GM04504 (cell line): ENCODE measurements around the gene IWS1.
A peak's percentile ranks its signal among the peaks of the same experiment; 100 is the strongest.
"Not testable (repeated sequence)": the region's sequence is repeated elsewhere in the genome, so short reads cannot be mapped to it uniquely, and the experiment has no call there.

ENCODE experiments used
- DNase-seq: peaks from one replicate; pipeline ENCODE4 v3.0.0-alpha.2; 2012; ENCODE audit warnings: low read depth

IWS1 gene

DNA sequence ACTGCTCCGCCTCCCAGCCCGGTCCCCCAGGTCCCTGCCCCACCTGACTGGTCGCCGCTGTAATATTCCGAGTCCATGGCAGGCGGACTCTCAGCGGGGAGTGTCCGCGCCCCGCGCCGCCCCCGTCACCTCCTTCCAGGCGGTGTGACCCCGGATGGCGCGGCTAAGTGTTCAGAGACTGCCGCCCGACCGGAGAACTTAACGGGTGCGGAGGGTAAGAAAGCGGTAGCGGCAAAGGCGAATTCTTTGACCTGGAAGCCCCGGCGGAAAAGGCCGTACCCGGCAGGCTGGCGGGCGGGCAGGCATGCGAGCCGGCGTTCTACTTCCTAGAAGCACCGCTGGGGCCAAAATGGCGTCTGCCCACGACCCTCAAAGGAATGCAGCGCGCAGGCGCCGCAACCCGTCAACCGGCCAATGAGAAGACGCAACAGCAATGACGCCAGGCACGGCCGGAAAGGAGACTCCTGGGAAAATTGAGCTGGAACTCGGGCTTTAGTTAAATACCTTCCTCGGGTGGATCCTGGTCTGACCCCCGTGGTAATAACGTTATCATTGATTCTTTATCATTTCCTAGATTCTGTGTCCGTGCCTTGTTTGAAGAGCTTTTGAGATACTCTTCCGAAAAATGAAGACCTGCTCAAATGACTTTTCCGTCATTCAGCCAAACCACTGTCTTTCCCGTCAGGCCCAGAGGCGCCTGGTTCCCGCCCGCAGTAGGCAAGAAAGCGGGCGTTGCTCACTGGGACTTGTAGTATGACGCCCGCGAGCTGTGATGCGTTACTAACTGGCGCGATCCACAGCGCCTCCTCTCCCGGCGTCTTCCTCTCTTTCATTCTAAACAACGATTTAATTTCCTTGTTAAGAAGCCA, at the start of gene IWS1:
Gene IWS1, minus strand, starts transcription at position 358 of the 869 bp plus-strand sequence. Its CDS starts 281 bp downstream, at position 77.
- peak; percentile 94 for DNase-seq

DNA sequence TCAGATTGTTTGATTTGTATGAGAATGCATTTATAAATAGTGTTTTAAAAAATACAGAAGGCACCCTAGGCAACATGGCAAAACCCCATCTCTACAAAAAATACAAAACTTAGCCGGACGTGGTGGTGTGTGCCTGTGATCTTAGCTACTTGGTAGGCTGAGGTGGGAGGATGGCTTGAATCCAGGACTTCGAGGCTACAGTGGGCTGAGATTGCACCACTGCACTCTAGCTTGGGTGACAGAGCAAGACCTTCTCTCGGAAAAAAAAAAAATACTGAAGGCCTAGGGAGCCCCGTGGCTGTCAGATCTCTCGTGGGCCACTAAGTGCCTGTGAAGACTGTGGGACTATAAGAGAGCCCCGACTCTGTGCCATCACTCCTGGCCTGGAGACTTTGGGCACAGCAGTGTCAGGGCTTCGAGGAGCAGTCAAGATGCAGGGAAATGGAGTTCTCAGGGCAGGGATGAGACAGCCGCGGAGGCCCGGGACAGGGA, 49.7 kb upstream of the IWS1 start:
- no peak for DNase-seq

DNA sequence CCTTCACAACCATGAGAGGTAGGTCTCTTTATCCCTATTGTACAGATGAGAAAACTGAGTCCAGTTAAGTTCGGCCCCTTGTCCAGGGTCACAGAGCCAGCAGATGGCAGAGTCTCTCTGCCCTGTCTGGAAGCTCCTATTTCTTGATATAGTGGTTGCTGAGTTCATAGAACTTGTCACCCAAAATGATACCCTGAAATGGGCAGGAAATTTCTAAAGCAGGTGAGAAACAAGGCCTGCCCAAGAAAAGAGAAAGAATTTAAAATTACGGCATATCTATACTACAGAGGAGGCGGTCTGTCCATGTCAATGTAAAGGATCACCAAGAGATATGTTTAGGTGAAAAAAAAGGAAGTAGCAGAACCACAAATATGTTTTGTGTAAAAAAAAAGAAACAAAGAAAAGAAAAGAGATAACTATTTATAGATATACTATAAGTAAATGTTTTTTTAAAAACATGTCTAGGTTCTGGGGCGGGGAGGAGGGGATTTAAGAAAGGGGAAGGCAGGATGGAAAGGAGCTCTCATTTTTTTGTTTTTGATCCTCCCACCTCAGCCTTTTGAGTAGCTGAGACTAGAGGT, 49.0 kb upstream of the IWS1 start:
- no peak for DNase-seq

DNA sequence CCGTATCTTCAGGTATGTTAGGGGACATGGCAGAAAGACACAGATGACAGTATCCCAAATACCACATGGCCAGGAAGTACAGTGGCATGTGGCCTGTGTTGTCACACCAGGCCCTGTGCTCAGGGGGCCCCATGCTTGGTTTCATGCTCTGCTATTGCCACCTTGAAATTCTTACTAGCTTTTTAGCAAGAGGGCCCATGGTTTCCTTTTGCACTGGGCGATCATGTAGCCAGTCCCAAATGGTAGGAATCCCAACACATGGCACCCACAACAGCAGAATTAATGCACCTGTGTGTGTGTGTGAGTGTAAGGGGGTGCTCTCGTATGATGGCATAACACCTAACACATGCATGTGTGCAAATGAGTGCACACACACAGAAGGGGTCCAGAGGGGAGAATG, 48.4 kb upstream of the IWS1 start:
- no peak for DNase-seq

DNA sequence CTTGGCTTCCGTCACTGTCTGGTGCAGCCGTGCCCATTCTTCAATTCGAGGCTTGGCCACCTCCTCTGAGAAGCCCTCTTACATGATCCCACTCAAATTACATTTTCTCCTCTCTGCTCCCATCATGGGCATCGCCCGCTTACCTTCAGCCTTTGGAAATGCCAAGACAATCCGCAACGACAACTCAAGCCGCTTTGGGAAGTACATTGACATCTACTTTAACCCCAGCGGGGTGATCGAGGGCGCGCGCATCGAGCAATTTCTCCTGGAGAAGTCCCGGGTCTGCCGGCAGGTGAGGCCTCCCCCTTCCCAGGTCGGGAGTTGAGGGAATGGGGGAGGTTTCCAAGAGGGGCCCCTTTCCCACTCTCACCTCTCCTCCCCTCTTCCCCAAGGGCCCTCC, 47.5 kb upstream of the IWS1 start:
- DNase-seq: no peak

DNA sequence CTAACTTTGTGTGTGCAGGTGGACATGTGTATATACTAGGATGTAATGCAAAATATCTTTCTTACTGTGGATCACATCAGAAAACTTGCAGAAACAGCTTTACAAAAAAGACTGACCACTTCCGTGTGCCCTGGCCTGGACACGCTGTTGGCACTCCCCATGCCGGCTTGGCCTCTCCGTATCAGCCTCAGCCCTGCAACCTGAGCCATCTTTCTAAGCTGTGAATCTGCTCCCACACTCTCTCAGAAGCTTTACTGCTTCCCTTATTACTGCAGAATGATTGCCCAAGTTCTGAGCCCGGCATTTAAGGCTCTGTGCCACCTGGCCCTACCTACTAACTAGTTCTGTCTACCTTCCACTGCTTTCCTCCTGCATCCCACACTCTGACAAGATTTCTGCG, 47.0 kb upstream of the IWS1 start:
- DNase-seq: no peak

DNA sequence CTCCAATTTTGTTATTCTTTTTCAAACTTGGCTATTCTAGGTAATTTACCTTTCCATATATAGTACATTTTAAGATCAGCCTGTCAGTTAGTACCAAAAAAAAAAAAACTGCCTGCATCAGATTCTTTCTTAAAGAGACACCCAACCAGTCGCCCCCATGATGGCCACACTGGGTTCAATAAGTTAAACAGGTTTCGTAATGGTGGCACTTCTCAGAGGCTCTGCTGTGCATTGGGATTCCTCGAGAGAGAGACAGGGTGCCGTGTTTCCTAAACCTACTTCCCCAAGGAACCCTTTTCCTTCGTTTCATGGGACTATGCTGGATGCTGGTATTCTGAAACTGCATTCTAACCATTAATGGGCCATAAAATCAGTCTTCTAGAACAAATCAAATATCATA, 46.6 kb upstream of the IWS1 start:
- DNase-seq: no peak

DNA sequence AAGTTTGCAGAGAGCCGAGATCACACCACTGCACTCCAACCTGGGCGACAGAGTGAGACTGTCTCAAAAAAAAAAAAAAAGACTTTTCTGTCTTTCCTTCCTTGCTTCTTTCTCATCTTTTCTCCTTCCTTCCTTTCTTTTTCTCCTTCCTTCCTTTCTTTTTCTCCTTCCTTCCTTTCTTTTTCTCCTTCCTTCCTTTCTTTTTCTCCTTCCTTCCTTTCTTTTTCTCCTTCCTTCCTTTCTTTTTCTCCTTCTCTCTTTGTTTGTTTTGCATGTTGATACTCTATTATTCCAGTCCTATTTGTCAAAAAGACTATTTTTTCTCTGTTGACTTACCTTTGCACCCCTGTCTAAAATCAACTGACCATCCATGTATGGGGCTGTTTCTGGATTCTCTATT, 46.1 kb upstream of the IWS1 start:
- not testable (repeated sequence) for DNase-seq

DNA sequence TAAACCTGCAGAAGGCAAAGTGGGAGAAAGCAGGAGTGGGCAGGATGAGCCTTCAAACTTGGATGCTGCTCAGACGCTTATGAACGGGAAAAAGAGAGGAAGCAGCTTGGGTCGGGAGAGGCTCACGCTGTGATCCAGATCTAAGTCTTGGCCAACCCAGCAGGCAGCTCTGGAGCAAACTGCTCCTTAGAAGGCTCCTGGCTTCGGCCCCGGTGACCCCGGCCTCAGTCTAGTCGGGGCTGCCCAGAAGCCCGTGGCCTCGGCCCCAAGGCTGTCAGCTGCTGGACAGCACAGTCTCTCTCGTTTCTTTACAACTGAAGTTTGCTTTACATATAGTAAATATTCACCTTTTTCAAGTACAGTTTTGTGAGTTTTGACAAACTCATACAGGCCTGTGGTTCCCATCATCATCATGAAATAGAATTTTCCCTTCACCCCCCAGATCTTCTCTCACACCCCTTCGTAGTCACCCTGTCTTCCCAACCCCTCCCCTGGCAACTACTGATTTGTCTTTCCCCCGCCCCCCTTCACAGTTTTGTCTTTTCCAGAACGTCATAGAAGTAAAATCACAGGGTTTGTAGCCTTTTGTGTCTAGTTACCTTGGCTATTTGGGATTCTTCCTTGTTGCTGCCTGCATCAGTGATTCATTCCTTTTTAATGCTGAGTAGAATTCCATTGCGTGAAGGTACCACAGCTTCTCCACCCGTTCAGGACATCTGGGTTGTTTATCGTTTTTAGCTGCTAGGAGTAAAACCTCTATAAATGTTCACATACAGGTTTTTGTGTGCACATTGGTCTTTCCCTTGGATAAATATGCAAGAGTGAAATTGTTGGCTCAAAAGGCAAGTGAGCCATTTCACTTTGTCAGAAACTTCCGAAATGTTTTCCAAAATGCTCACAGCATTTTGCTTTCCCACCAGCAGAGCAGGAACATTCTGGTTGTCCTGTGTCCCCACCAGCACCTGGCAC, 44.3 kb upstream of the IWS1 start:
- no peak for DNase-seq

DNA sequence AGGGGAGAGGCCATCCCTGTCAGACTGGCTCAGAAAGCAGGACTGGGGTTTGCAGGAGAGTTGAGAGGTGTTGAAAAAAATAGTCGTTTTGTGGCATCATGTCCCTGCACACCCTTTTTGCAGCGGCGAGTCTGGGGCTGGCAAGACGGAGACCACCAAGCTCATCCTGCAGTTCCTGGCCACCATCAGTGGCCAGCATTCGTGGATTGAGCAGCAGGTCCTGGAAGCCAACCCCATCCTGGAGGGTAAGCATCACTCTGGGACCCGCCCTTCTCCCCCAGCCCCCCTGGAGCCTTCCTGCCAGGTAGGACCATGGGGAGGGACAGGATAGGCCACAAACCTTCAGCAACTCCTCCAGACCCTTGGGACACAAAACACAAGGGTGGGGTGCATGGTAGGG, 43.4 kb upstream of the IWS1 start:
- no peak for DNase-seq

DNA sequence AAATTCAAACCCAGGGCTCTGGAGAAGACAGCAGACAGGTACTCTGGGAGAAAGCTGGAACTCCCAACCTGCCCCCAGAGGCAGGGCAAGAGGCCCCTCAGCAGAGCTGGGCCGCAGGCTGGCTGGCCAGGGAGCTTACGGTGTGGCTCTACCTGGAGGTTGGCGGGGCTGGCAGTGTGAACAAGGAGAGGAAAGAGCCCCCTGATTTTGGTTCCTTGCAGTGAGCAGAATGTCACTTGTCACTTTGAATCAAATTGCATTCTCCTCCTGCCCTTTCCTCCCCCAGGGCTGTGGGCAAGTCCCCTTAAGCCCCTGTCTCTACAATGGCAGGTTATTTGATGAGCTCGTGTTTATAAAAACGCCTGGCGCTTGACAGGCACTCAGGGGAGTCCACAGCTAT, 41.8 kb upstream of the IWS1 start:
- no peak for DNase-seq

DNA sequence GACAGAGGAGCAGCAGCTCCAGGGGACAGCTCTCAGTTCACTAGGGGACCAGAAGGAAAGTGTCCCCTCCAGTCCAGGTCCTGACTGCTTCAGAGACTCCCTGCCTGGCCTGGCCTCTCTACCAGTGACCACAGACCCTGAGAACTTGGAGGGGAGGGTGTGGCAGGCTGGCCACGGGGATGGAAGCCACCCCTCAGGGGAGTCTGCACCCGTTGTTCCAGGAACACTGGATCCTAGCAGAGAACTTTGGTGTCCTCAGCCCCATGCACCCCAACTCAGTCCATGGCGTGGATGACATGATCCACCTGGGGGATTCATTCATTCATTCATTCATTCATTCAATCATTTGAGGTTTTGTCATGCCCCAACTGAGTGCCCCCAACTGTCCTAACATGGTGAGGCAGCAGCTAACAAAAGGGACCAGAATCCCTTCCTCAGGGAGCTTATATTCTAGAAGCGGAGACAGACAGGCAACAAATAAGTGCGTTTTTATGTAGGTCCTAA, 41.1 kb upstream of the IWS1 start:
- no peak for DNase-seq

DNA sequence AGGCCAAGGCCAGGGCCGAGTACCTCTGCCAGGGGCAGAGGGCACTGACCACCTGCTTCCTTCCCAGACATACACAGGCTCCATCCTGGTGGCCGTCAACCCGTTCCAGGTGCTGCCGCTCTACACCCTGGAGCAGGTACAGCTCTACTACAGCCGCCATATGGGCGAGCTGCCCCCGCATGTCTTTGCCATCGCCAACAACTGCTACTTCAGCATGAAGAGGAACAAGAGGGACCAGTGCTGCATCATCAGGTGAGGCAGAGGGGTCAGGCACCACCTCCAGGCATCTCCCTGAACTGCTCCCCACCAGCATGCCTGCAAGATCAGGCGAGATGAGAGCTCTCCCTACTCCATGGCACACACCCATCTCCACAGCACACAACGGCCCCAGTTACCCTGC, 40.3 kb upstream of the IWS1 start:
- DNase-seq: no peak

DNA sequence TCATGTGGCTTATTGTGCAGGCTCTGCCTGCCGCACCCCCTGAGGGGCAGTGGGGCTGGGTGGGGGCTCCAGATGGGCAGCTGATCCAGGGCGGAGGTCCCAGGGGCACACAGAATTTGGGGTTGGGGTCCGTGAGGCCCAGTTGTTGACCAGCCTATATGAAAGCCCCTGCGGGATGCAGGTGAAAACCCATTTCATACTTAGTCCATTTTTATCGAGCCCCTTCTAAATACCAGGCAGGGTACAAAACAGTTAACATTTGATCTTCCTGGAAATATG, 39.8 kb upstream of the IWS1 start:
- no peak for DNase-seq

DNA sequence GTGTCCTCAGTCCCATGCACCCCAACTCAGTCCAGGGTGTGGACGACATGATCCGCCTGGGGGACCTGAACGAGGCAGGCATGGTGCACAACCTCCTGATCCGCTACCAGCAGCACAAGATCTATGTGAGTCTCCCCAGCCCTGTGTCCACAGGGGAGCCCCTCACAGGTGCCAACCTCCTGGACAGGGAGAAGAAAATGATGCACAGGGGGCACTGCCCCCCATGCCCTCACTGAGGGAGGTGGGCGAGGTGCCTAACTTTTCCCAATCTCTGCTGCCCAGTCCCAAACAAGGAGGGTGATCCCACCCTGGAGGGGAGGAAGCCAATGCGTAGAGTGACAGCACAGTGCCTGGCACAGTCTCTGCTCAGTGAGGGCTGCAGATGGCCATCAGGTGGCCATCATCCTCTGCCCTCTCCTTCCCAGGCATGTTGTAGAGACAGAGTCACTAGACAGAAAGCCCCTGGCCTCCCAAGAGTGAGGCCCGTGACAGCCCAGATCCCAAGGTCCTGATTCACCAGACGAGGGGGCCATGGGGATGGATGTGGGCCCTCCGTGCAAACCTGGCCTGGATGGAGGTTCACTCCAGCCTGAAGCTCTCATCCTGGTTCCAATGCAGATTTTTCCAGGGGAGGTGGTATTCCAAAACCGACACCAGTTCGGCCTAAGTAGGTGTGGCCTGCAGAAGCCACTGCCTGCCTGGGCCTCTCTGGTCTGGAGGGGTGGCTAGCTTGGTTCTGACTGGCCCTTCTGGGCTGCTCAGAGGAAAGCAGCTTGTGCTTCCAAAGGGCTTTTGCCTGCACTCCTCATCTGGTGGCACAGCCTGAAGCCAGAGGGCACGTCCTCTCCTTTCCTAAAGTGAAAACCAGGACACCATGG, 39.2 kb upstream of the IWS1 start:
- no peak for DNase-seq

DNA sequence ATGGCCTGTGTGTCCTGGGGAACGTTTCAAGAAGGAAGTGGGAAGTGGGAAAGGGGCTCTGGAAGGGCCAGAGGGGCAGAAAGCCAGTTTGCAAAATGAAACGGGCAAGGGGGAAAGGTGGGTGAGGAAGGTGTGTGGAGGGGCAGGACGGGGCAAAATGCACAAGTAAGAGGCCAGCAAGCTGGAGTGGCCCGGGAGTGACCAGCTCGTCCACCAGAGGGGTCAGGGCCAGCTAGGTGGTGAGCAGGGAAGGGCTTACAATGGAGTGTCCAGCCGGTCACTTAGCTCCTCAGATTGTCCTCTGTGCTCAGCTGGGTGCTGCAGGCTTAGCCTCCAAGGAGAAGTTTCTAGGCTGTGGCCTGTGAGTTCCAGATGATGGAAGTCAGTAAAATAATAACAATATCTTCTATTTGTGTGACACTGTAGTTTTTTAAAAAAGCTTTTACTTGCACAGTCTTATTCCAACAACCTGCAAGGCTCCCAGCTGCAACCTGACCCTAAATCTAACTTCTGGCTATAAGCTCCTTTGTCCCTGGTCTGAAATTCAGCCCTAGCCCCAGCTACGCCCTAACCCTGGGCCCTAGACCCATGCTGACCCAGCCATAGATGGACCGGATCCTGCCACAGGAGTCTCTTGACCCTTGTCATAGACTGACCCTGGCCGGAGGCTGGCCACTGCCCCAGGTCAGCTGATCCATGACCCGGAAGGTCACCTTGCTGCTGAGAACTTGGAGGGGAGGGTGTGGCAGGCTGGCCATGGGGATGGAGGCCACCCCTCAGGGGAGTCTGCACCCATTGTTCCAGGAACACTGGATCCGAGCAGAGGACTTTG, 38.4 kb upstream of the IWS1 start:
- no peak for DNase-seq

DNA sequence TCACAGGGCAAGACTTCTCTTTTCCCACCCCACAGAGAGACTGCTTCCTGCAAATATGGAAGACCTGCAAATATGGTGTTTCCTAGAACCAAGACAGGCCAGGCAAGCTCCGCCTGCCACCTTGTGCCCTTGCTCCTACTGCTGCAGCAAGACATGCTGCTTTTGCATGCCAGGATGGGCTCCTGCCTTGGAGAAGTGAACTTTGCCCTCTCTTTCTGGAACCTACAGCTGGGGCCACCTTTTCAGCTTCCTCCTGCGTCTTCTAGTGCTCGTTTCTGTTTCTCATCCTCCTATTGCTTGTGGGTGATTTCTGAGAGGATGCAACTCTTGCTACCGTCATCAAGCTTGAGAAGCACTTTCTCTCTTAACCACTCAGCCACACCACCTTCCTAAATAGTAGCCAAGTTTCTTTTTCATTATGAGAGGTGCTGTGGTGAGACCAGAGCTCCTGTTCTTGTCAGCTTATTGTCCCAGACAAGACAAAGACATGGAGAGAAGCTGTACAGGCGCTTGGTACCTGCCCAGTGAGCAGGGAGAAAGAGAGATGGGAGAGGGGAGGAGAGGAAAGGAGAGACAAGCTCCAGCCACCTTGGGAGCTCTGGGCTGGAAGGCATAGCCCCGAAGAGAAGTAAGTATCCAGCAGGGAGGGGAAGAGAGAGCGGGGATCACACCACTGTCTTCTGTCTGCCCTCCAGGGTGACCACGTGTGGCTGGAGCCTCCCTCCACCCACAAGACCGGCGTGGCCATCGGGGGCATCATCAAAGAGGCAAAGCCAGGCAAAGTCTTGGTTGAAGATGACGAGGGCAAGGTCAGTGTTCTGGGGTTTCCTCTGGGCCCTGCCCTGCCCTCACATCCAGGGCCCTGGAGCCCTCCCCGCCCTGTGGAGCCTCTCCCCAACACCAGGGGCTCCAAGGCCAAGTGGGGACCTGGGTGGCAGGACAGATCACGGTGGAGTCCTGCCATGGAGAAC, 37.5 kb upstream of the IWS1 start:
- DNase-seq: no peak

DNA sequence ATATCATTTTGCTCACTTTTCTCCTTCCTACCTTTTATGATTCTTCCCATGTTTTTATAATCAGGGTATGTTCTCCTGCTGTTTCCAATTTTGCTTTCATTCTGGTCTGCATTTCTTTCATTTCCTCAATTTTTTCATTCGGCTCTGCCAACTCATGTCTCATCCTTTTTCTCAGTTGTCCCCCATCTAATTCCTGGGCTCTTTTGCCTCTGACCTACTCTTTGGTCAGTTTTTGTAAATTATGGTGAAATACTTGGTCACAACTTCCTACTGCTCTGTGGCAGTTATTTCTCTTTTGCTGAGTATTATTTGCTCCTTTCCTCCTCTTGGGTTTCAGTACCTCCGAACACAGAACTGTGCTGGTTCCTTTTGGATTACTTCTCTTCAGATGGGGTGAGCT, 36.6 kb upstream of the IWS1 start:
- no peak for DNase-seq

DNA sequence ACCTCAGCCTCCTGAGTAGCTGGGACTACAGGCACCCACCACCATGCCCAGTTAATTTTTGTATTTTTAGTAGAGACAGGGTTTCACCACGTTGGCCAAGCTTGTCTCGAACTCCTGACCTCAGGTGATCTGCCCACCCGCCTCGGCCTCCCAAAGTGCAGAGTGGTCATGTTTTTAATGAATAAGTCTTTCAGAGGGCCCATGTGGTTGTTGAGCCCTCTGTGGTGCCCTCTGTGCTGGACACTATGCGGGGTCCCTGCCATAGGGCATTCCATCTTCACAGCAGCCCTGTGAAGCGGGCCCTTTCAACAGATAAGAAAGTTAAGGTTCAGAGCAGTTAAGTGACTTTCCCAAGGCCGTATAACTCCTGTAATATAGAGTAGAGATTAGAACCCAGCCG, 35.1 kb upstream of the IWS1 start:
- DNase-seq: no peak

DNA sequence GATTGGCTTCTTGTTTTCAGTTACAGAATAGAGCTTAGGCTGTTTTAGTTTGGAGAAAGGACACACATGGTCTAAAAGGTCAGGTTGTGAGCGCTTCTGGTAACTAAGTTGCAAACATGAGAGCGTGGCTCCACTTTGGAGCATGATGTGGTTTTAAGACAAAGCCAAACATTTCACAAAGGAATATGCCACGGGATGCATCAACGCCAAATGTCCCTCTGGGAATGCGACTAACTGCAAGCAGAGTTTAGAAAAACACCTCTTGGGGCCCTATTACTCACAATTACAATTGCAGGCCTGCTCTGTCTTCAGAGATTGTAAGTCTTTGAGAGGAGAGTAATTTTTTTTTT, 34.6 kb upstream of the IWS1 start:
- no peak for DNase-seq
